ENCODE results near the gene STAT4.

- TF ChIP-seq CTCF (IDR thresholded peaks at IDR 0.05) (no peak), POLR2A (IDR thresholded peaks at IDR 0.05) (no peak)
These were observed 20.0 kb upstream of the STAT4 start for GRCh38 chr2:191170773-191171172.

Measured in heart left ventricle (tissue), 13 donors.